ENCODE results near the gene OTOP1.
"Not testable (repeated sequence)": the region's sequence is repeated elsewhere in the genome, so short reads cannot be mapped to it uniquely, and the experiment has no call there.

The OTOP1 gene

GRCh38 chr4:4165701-4166392, 60.9 kb downstream of the OTOP1 start:
- in situ Hi-C loops (cut with MboI; ENCODE audit: low sequenced_read_pairs): not testable (repeated sequence)

- in situ Hi-C loops (cut with MboI; ENCODE audit: low sequenced_read_pairs): not testable (repeated sequence)
Observed at GRCh38 chr4:4164532-4165173, 62.1 kb downstream of the OTOP1 start.

- in situ Hi-C loops (cut with MboI; ENCODE audit: low sequenced_read_pairs): not testable (repeated sequence)
Observed at GRCh38 chr4:4162186-4162585, 64.5 kb downstream of the OTOP1 start.

- in situ Hi-C loops (cut with MboI; ENCODE audit: low sequenced_read_pairs): not testable (repeated sequence)
Observed at GRCh38 chr4:4160956-4161665, 65.6 kb downstream of the OTOP1 start.

GRCh38 chr4:4145622-4146021, 81.1 kb downstream of the OTOP1 start:
- in situ Hi-C loops (cut with MboI; ENCODE audit: low sequenced_read_pairs): not testable (repeated sequence)

GRCh38 chr4:4143376-4143775, 83.4 kb downstream of the OTOP1 start:
- in situ Hi-C loops (cut with MboI; ENCODE audit: low sequenced_read_pairs): not testable (repeated sequence)

- in situ Hi-C loops (cut with MboI; ENCODE audit: low sequenced_read_pairs): not testable (repeated sequence)
Observed at GRCh38 chr4:4142679-4143078, 84.0 kb downstream of the OTOP1 start.

- in situ Hi-C loops (cut with MboI; ENCODE audit: low sequenced_read_pairs): not testable (repeated sequence)
Observed at GRCh38 chr4:4141186-4141585, 85.5 kb downstream of the OTOP1 start.
